NCI-H2196 treated with DMSO at 0.1 percent for 48 hours (cell line): ENCODE measurements around the gene RS1.

Experiments used
- DNase-seq: peaks from one replicate; lab custom pipeline; 2025; ENCODE audit not compliant: unreplicated experiment; lab: John Stamatoyannopoulos, UW

Gene RS1

GRCh38 chrX:18672008-18672407 is at the start of gene RS1:
Gene RS1 (minus strand): TSS chrX:18672108. CDS start chrX:18672068, 40 bp downstream.
- no peak for DNase-seq

DNA sequence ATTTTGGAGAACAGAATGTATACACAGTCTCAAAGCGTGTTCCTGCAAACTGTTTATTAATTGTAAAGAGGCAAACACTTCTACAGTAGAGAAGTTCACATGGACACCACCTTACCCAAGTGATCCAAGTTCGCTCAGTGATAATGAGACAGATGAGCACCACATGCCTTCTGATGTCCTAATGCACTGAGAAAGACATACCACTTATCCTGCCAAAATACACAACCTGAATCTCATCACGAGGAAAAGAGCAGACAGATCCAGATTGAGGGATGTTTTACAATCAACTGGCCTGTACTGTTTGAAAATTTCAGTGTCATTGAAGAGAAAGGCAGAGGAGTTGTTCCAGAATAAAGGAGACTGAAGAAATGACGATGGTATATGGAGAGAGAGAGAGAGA is 47.9 kb upstream of the RS1 start:
- DNase-seq: no peak

DNA sequence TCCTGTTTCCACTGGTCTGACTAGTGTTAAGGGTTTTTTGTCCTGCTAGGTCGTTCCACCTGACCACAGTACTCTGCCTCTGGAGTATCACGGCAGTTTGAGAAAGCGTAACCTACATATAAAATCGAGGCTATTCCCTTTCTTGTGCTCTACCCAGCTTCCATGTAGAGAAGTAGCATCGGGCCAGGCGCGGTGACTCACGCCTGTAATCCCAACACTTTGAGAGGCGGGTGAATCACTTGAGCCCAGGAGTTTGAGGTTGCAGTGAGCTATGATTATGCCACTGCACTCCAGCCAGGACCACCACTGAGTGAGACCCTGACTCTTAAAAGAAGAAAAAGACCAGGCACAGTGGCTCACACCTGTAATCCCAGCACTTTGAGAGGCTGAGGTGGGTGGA is 43.0 kb upstream of the RS1 start:
- DNase-seq: no peak

GRCh38 chrX:18709833-18710232 is 37.9 kb upstream of the RS1 start:
- DNase-seq: no peak

- DNase-seq: no peak
These were observed 35.6 kb upstream of the RS1 start, which contains the start of gene PPEF1 for GRCh38 chrX:18707426-18708049. Gene PPEF1 (plus strand): TSS chrX:18707645. CDS start chrX:18707781, 136 bp downstream.

- DNase-seq: no peak
These were observed 30.7 kb upstream of the RS1 start for GRCh38 chrX:18702362-18703195.

DNA sequence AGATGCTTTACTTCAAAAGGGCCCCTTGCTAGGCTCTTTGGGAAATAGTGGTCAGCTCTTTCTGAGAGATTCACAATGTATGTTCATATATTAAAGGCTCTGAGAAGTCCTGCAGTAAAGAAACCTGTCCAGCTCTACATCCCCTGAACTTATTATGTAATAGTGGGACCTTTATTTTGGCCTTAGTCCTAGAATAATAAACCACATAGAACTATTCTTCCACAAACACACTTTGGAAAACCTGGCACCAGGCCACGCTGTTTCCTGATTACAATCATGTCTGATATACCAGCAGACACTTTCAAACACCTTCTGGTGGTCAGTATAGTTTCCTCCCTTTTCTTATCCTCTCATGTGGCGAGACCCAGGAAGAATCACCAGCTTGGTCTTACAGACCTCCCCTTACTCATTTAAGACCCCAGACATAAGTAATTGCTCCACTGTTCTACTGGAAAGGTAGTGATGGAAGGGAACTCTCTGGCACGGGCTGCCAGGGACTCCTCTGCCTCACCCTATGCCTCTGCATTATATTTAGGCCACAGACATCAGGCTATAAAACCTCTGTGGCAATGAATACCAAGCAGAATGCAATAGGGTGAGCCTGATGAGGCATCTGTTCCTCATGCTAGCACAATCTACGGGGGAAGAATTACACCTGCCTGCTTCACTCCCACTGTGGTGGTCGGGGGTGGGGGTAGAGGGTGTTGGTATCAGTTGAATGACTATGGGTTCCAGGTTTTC is 29.9 kb upstream of the RS1 start:
- no peak for DNase-seq

GRCh38 chrX:18698737-18699650 is 27.1 kb upstream of the RS1 start:
- DNase-seq: no peak

DNA sequence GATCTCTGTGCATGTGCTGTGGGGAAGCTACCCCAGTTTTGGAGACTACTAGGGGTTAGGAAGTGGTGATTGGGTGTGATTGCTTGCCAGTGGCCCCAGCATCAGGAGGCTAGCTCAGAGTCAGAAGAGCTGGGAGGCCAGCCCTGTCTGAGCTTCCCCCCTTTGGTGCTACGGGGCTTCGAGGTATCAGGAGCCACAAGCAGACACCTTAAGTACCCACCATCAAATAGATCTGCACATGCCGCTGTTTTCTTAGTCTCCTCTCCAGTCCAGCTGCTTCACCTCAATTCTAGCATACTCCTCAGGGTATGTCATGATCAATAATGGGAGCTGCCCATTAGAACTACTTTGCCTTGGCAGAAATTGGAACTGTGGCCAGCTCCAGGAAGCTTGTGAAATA is 24.7 kb upstream of the RS1 start:
- no peak for DNase-seq

GRCh38 chrX:18692541-18692940 is 20.6 kb upstream of the RS1 start:
- DNase-seq: no peak

DNA sequence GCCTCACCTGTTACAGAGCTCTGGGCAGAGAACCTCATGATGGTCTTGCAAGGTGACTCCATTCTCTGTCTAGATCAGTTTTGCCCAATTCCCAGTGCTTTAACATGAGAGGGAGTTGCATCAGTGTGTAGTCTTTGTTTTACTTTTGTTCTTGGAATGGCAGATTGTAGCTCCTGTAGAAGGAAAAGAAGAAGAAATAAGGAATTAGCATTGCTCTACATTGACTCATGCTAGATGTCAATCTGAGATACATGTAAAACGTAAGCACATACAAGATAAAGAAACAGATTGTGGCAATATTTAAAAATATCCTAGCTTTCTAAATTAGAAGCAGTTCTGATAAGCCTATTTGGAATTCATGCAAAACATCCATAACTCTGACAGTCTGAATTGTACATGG is 19.5 kb upstream of the RS1 start:
- no peak for DNase-seq

GRCh38 chrX:18687856-18688495 is 16.1 kb upstream of the RS1 start:
- DNase-seq: no peak

- no peak for DNase-seq
These were observed 11.1 kb upstream of the RS1 start for GRCh38 chrX:18682979-18683387.

GRCh38 chrX:18681996-18682395 is 10.1 kb upstream of the RS1 start:
- no peak for DNase-seq

DNA sequence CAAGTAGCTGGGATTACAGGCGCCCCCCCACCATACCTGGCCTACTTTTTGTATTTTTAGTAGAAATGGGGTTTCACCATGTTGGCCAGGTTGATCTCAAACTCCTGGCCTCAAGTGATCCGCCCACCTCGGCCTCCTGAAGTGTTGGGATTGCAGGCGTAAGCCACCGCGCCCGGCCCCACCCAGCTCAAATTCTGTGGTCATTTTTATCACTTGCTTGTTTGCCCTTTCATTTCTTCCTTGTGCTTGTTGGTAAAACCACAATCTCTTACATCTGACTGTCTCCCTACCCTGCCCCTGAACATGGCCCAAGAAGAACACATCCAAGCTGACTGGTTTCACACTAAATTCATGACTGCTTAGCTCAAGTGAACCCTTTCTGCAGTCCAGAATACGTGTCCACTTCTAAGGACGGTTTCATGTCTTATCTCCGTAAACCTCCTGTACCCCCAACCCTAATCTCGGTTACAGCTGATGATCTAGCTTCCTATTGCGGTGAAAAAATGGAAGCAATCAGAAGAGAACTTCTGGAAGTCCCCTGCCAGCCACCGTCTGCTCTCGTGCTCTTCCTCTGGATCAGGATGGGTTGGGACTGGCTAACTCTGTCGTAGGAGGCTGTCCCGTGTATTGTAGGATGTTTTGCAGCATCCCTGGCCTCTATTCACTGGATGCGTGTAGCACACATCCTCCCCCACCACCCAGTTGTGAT is 5.4 kb upstream of the RS1 start:
- no peak for DNase-seq

DNA sequence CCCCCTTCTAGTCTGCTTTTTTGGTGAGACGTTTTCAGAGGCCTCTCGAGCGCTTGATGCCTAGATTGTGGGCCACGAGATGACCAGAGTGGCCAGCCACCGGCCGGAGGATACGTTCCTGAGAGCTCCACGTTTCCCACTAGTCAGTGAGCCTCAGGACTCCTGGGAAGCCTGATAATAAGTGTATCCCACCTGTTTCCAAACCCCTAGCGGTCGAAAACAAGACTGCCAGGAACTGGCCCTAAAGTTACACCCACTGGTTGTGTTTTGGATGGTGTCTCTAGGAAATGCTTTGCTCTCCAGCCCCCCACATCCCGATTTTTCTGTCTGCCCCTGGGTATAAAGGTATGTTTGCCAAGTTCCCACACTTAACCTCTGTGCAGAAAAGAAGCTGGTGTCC is 4.6 kb upstream of the RS1 start:
- DNase-seq: no peak

DNA sequence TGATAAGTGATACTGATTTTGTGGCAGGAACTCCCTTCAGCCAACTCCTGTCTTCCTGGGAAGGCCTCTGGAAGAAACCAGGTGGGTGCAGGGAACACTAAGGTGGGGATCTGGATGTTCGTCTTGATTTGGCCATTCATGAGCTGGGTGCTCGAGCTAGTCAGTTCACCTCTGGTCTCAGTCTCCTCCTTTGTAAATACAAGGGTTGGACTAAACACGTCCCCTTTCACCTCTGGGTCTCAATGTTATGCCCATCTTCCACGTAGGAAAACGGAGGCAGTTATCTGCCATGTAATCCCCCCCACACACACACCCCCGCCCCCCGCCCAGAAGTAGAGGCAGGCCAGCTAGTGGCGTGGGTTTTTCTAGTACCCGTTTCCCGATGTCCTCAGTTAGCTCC is 4.1 kb upstream of the RS1 start:
- no peak for DNase-seq

- DNase-seq: no peak
These were observed 3.2 kb upstream of the RS1 start for GRCh38 chrX:18674788-18675735.

DNA sequence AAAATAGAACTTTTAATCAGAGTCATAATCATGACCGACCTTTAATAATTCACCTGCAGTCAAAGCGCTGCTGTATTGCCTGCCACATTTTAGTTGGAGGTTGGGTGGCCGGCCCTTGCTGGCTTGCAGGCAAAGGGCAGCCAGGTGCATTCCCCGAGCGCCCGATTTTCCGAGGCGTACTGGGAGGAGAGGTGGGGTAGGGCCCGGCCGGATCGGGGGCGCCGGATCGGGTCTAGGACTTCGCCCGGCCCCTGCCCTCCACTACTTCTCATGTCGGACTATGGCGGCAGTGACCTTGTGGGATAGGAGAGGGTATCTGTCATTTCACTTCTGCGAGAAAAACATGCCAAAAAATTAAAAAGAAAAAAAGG is 2.5 kb upstream of the RS1 start:
- DNase-seq: no peak
